HCEC 1CT (cell line): ENCODE results near the gene PPFIA3.

Experiments used
- DNase-seq: peaks from one replicate; pipeline ENCODE4 v3.0.0-alpha.2; 2017

Gene PPFIA3

GRCh38 chr19:49119411-49120324 lies at the start of gene PPFIA3:
PPFIA3 (plus strand) TSS chr19:49119544; CDS start chr19:49127874, 8,330 bp downstream.
- DNase-seq, result peak; percentile 54

DNA sequence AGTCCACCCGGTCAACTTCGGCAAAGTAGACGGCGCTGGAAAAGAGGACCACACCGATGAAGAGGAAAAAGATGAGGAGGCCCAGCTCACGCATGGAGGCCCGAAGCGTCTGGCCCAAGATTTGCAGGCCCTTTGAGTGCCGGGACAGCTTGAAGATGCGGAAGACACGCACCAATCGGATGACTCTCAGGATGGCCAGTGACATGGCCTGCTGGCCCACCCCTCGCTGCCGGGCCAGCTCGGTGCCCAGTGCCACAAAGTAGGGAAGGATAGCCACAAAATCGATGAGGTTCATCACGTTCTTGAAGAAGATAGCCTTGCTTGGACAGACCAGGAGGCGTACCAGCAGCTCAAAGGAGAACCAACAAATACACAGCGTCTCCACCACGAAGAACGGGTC lies 48.9 kb upstream of the PPFIA3 start:
- no peak for DNase-seq

- no peak for DNase-seq
Observed at GRCh38 chr19:49071860-49072547, 47.3 kb upstream of the PPFIA3 start.

DNA sequence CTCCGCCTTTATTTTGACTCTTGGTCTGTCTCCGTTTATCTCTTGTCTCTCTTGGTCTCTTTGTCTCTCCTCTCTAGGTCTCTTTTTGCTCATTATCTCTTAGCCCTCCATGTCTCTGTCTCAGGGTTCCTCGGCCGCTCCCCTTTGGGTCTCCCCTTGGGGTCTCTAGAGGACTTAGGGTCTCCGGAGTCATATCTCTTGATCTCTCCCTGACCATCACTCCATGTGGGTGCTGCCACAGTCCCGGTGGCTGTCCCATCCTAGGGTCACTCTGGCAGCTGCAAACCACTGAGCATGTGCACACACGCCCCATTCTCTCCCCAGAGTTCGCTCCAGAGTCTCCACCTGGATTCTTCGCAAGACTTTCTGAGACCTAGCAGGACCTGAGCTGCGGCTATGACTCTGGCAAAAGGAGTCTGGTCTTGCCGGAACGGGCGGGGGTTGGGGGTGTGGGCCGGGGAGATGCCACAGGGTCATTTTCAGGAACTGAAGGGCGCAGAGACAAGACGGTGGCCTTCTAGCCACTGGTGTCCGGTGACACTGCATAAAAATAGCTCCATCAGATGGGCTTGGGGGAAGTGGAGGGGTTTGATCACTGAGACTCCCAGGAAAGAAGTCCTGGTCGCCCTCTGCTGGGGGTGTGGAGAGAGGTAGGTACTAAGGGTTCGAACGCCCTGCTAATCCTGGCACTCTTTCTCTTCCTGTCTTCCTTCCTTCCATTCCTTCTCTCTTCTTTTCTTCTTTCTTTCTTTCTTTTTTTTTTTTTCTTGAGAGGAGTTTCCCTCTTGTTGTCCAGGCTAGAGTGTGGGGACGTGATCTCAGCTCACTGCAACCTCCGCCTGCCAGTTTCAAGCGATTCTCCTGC lies 45.6 kb upstream of the PPFIA3 start:
- DNase-seq, result no peak

GRCh38 chr19:49074869-49075268 lies 44.5 kb upstream of the PPFIA3 start:
- DNase-seq, result peak; percentile 41

DNA sequence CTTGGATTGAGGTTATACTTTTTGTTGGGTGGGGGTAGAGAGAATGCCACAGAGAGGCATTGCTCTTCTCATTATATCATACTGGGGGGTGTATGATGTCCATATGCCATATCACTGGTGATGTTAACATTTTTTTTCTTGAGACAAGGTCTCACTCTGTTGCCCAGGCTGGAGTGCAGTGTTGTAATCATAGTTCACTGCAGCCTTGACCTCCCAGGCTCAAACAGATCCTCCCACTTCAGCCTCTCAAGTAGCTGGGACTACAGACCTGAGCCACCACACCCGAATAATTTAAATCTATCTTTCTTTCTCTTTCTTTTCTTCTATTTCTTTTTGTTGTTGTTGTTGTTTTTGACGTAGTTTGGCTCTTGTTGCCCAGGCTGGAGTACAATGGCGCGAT lies 39.0 kb upstream of the PPFIA3 start:
- no peak for DNase-seq

DNA sequence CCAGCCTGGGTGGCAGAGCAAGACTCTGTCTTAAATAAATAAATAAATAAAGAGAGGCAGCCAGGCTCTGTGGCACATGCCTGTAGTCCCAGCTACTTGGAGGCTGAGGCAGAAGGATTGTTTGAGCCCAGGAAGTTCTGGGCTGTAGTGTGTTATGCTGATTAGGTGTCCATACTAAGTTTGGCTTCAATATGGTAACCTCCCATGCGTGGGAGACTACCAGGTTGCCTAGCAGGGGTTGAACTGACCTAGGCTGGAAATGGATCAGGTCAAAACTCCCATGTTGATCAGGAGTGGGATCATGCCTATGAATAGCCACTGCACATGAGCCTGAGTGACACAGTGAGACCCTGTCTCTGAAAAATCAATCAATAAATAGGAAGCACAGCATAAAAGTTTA lies 38.1 kb upstream of the PPFIA3 start:
- DNase-seq, result no peak

DNA sequence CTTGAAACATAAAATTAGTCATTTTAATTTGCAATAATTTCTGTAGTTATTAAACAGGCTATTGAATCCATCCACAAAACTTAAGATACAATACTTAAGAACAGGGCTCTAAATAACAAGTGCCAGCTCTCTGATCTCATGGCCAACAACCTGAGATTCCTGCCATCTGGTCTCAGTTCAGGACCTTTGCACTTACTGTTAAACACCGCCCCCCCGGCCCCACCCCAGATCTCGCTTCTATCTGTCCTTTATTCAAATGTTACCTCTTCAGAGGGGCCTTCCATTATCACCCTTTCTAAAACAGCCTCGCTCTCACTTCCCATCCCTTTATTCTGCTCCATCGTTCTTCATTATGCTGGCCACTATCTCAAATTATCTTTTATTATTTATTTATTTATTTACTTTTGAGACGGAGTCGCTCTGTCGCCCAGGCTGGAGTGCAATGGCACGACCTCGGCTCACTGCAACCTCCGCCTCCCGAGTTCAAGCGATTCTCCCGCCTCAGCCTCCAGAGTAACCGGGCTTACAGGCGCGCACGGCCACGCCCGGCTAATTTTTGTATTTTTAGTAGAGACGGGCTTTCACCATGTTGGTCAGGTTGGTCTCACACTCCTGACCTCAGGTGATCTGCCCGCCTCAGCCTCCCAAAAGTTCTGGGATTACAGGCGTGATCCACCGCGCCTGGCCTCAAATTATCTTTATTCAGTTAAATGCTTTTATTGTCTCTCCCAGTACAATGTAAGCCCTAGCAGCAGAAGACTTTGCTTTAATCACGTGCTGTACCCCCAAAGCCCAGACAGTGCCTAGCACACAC lies 34.9 kb upstream of the PPFIA3 start:
- no peak for DNase-seq

DNA sequence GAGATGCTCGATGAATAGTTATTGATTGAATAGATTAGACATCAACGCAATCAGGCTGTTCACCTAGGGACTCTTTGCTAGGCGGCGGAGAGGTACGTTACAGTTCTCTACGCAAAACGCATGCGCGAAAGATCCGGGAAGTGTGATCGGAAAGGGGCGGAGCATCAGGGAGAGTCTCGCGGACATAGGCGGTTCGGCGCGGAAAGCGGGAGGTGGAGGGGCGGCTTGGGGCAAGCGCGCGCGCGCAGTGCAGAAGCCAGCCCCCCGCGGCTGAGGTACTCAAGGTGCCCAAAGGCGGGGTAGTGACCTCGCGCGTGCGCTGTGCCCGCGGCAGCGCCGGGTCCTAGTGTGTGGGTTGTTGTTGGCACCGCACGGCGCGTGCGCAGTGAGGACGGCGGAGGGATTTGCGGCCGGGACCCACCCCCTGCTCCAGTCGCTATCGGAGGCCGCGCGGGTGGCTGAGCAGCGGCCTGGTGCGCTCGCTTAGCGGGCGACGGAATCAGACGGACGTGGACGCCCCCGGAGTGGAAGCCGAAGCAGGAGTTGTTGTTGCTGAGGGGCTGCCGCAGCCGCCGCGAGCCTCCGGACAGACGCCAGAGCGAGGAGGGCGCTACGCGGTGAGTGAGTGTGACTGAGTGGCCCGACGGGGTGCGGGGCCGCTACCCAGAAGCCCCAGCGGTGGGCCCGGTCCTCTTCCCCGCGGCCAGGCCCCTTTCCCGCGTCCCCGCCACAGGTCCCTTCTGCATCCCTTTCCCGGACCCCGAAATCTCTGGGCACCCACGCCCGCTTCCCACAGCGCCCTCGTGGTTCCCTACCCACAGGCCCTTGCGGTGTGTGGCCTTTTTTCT lies 34.1 kb upstream of the PPFIA3 start, which contains the start of gene SNRNP70:
TSS of gene SNRNP70 (plus strand) at position 432 of the 848 bp plus-strand sequence. CDS start 964 bp downstream, outside the sequence.
- DNase-seq, result peak; percentile 99

DNA sequence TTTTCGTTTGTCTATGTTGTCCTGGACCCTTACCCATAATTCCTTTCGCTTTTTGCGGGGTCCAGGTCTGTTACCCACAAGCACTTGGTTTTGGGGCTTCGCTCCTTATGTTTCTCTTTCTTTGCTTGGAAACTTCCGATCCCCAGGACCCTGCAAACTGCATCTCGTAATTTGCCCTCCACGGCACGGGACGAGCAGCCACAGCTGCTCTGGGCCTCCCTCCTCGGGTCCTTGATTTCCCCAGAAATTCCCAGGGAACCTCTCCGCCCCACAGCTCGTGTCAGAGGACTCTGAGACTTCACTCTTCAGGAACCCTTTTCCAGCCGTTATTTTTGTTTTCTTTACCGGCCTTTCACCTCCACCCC lies 33.5 kb upstream of the PPFIA3 start:
- no peak for DNase-seq

GRCh38 chr19:49086296-49086695 lies 33.0 kb upstream of the PPFIA3 start:
- DNase-seq, result no peak

DNA sequence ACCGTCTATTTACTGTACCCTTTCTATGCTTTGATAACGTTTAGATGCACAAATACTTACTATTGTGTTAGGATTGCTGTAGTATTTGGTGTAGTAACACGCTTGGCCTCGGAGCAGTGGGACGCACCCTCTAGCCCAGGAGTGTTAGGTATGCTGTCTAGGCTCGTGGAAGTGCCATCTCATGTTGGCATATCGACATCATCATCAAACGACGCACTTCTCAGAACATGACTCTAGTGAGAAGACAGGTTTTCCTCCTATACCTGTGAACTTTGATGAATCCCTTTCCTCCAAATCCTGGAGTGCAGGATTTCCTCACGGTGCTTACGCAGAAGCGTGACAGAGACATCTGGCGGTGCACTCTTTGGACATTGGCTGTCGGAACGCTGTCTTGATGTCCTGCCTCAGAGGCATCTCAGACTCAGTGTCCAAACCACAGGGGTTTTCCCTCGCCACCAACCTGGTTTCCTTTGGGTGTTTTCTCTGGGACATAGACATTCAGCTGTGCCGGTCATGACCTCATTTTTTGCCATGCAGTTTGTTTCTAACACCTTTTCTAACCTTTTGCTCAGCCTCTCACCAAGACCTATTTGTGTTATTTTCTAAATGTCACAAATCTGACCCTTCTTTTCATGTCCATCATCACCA lies 27.8 kb upstream of the PPFIA3 start:
- no peak for DNase-seq

DNA sequence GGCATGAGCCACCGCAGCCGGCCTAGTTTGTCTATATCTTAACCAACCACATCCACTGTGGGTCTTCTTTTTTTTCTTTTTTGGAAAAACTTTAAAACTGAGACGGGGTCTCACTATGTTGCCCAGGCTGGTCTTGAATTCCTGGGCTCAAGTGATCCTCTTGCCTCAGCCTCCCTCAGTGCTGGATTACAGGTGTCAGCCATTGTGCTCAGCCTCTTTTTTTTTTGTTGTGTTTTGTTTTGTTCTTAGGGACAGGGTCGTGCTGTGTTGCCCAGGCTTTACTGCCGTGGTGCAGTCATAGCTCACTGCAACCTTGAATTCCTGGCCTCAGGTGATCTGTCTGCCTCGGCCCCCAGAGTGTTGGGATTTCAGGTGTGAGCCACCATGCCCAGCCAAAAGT lies 26.7 kb upstream of the PPFIA3 start:
- DNase-seq, result no peak

- no peak for DNase-seq
Observed at GRCh38 chr19:49094505-49095482, 24.6 kb upstream of the PPFIA3 start.

DNA sequence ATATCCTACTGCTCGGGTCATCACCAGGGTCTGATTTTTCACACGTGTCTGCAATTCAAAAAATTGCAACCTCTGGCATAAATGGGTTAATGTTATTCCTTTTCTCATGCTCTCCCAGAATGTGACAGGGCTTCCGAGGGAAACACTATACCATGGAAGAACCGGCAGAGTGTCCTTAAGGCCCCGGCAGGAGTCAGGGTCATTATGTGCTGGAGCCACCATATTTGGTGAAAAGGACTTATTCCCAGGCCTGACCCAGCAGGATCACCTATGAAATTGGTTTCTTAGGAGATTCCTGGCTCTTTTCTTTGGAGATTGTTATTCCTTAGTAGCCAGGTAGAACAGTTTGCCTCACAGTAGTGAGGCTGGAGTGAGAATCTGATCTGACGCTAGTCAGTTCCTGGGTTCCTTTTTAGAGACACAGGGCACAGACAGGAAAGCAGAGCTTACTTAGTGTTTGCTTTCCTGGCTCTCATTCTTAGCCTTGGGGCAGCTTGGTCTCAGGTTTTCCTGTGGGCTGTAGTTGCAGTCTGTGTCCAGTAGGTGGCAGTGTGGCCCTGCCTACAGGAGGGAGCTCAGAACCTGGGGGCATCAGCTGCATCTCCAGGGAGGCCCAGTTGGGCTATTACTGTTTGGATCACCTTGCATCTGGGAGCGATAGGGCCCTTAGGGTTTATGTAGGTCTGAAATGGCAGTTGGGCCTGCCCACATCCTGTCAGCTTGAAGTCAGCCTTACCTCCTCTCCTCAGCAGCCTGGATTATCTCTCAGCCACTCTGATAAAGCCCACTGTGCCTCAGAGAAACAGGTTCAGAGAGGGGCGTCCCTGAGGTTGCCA lies 21.7 kb upstream of the PPFIA3 start:
- DNase-seq, result peak; percentile 67

GRCh38 chr19:49098795-49099194 lies 20.5 kb upstream of the PPFIA3 start:
- no peak for DNase-seq

- no peak for DNase-seq
Observed at GRCh38 chr19:49101160-49101559, 18.2 kb upstream of the PPFIA3 start.

- DNase-seq, result no peak
Observed at GRCh38 chr19:49102303-49102702, 17.0 kb upstream of the PPFIA3 start.
